NCI-H2196 treated with DMSO at 0.1 percent for 48 hours (cell line): ENCODE results near the gene TOM1.

Experiments used
- DNase-seq: peaks from one replicate; lab custom pipeline; 2025; ENCODE audit not compliant: unreplicated experiment; lab: John Stamatoyannopoulos, UW

Gene TOM1

GRCh38 chr22:35322893-35323292 lies 23.2 kb downstream of the TOM1 start:
- no peak for DNase-seq

GRCh38 chr22:35323305-35323704 lies 23.6 kb downstream of the TOM1 start:
- no peak for DNase-seq

GRCh38 chr22:35324067-35324466 lies 24.4 kb downstream of the TOM1 start:
- no peak for DNase-seq

DNA sequence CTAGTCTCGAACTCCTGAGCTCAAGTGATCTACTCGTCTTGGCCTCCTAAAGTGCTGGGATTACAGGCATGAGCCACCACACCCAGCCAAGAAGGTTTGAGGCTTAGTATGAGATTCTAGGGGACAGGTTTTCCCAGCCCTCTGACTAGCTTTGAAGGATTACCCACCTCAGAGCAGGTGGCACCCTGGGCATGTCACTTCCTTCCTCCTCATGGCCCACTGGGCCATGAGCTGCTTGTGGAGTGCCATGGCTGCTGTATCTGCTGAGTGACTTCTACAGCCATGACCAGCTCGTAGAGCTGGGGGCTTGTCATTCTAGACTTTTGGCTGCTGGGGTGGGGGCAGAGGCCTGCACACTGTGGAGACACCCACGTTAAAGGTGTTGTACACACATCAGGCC lies 25.1 kb downstream of the TOM1 start:
- DNase-seq, result no peak

DNA sequence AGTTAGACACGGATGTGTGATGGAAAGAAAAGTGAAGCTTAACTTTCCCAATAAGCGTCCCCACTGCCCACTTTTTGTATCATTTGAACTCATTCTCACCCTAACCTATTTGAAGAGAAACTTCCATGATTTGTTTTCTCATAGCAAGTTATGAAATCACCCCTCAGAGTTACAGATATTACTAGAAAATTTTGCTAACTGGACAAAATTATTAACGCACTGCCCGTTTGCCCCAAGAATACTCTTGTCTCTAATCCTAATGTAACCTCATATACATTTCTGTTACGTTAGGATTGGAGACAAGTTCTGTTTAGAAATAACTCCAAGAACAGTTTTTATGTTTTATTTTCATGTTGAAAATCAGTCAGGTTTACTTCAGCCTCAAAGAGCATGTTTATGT lies 25.5 kb downstream of the TOM1 start:
- no peak for DNase-seq

DNA sequence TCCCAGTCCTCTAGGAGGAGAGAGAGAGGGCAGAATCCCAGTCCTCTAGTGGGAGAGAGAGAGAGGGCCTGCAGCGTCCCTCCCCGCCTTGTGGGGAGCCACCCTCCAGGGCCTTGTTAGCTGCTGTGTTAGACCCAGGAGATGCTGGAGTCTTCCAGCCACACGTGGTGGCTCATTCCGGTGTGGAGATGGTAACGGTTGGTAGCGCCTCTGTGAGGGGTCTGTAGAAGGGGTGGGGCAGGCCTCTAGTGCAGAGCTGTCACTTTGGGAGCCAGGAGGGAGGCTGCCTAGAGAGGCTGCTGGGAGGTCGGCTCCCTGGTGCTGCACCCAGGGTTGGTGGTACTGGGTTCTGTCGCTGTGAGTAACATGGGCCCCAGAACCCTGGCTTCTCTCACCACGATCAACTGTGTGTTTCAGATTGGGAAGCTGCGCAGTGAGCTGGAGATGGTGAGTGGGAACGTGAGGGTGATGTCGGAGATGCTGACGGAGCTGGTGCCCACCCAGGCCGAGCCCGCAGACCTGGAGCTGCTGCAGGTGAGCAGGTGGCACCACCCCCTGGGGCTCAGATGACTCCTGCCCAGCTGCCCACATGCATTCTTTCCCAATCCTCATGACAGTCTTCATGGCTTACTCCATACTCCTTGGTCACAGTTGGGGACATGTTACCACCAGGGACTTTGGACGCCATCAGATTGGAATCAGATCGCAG lies 27.3 kb downstream of the TOM1 start:
- no peak for DNase-seq

- no peak for DNase-seq
These were observed 28.2 kb downstream of the TOM1 start for GRCh38 chr22:35327690-35328471.

- no peak for DNase-seq
These were observed 28.8 kb downstream of the TOM1 start for GRCh38 chr22:35328472-35328885.

DNA sequence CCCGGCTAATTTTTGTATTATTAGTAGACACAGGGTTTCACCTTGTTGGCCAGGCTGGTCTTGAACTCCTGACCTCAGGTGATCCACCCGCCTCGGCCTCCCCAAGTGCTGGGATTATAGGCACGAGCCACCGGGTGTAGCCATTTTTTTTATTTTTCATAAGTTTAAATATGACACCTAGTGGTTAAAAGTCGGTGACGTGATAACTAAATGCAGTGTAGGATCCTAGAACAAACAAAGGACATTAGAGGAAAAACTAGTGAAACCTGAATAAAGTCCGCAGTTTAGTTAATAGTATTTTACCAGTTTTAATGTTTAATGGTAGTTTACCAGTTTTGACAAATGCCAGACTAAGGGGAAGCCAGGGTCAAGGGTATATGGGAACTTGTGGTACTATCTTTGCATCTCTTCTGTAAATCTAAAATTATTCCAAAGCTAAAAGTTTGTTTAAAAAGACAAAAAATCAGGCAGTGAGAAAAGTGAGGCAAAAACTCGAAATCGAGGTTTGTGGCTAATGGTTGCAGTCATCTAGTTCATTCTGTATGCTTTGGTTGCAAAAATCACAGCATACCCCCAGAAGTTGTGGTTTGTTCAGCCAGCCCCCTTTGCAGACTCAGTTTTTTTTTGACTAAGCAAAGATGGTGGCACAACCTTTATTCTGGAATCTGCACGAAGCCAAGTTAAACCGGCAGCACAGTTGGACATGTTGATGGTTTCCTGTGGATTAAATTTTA lies 29.6 kb downstream of the TOM1 start:
- DNase-seq, result no peak

DNA sequence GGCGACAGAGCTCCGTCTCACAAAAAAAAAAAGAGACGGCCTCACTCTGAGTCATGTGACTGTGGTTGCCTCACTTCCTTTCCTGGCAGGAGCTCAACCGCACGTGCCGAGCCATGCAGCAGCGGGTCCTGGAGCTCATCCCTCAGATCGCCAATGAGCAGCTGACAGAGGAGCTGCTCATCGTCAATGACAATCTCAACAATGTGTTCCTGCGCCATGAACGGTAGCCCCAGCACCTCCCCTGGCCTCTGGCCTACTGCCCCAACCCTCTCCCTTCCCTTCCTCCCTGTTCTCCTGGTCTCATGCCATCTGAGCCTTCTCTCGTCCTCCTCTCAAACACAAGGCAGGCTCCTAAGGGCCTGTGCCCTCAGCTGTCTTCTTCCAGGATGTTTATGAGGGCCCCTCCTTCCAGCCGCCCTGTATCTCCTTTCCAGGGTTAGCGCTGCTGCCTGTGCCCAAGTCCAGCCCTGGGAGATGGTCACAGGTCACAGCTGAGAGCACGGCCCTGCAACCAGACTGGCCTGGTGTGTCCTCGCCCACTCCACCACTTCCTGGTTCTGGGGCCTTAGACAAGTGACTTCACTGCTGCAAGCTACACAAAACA lies 30.7 kb downstream of the TOM1 start:
- peak; percentile 57 for DNase-seq

DNA sequence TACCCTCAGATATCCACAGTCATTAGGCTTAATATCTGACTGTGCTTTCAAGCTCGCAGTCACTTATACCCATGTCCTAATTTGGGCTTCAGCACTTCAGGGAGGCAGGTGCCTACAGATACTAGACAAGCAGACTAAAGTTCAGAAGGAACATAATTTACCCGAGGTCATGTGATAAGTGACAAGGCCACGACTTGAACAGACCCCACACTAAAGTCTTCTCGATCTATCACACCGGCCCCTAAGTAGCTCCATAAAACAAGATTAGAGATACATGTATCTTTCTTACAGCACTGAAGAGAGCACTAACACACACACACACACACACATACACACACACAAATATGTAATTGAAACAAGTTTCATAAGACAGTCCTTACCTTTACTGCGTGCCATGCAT lies 32.6 kb downstream of the TOM1 start:
- no peak for DNase-seq

- DNase-seq, result no peak
These were observed 33.5 kb downstream of the TOM1 start for GRCh38 chr22:35333220-35333619.

- DNase-seq, result no peak
These were observed 34.3 kb downstream of the TOM1 start for GRCh38 chr22:35334004-35334403.

DNA sequence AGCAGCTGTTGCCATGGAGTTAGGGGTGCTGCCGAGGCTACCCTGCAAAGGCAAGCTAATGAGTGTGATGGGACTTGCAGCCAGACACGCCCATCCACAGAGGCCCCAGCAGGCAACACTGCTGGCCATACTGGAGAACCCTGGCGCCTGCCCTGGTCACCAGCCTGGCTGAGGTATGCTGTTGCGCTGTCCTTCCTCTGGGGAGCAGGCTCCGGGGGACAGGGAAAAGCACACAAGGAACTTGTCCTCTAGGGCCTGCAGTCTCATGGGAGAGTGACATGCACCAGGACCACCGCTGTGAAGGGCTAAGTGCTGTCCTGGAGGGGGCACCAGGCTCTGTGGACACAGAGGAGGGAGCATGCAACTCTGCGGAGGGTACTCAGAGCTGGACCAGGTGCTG lies 35.8 kb downstream of the TOM1 start:
- DNase-seq, result no peak

GRCh38 chr22:35335936-35336781 lies 36.5 kb downstream of the TOM1 start:
- DNase-seq, result no peak

DNA sequence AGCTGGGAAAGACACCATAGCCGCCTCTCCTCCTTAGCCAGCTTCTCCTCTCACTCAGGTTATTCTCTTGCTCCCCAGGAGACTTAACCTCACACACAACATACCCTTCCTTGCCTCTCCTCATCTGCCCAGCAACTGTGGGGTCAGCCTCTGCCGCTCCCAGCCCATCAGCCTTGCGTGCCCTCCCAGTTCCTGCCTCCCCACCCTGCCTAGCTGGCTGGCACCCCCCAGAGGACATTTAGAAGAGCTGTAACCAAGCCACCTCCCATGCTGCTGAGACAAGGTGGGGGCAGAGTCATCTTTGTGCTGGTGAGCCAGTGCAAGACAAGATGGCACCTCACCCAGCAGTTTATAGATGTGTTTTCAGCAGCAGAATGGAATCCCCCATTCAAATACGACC lies 38.2 kb downstream of the TOM1 start:
- DNase-seq, result no peak

- DNase-seq, result no peak
These were observed 41.6 kb downstream of the TOM1 start for GRCh38 chr22:35341090-35341874.

GRCh38 chr22:35342390-35342789 lies 42.7 kb downstream of the TOM1 start:
- DNase-seq, result no peak

DNA sequence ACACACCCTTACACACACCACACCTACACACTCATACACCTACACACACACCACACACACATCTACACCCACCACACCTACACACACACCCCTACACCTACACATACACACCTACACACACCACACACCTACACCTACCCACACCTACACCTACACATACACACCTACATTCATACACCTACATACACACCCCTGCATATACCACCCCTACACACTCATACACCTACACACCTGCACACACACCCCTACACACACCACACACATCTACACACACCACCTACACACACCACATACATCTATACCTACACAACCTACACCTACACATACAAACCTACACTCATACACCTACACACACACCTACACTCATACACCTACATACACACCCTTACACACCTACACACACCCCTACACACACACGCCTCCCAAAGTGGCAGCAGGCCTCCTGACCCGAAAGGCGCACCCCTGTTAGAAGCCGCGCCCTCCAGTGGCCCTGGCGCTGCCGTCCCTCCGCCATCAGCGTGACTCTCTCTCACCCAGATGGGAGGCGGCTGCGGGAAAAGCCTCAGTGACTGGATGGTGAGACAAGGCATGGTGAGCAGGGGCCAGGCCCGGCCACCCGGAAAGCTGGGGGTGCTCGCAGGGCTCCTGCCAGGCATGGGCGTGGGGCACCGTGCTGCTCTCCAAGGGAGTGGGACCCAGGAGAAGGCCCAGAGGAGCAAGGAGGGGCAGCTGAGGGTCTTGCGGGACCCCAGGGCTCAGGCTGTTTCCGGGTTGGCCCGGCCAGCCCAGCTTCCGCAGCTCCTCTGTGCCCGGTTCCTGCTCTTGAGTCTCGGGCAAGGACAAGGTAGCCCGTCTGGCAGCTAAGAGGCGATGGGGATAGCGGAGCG lies 44.2 kb downstream of the TOM1 start:
- no peak for DNase-seq
